SU-DHL-6 (cell line): ENCODE data around the gene MRPL51.

Experiments
- CTCF ChIP-seq: fragments of 200-600 bp; sonication (generic); IDR thresholded peaks from one replicate; pipeline ENCODE4 v1.5.1; 2017; ENCODE audit warnings: antibody characterized with exemption, mild to moderate bottlenecking, low read length, moderate library complexity; ENCODE audit not compliant: insufficient read depth, poor library complexity, severe bottlenecking
- EZH2phosphoT487 ChIP-seq: fragments of 200-600 bp; sonication (generic), shearing (Covaris generic); conservative IDR thresholded peaks from 2 replicates; pipeline ENCODE4 v1.6.1; 2018; ENCODE audit warnings: mild to moderate bottlenecking, antibody characterized with exemption, low read length, moderate library complexity, mixed read lengths

GRCh38 chr12:6526201-6526600 is 33.1 kb upstream of the MRPL51 start:
- TF ChIP-seq CTCF (no peak), EZH2phosphoT487 (no peak)
